ENCODE data around the gene PLCB4.

DNA sequence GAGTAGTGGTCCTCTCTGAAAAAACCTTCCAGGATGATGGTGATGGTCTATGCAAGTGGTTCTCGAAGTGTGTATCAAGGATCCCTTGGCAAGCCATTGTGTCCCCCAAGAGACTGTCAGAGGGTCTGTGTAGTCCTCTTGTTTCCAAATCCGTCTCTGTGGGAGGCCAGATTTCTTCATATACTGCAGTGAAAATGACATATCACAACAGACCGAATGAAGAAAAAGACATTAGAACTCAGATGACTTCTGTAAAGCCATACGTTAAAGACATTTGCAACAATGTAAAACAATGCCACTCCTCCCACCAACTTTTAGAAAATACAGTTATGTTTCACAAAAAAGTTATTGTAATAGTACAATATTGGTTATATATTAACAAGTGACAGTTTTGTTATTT, 418.3 kb downstream of the PLCB4 start:
- TF ChIP-seq, protein P1, sequence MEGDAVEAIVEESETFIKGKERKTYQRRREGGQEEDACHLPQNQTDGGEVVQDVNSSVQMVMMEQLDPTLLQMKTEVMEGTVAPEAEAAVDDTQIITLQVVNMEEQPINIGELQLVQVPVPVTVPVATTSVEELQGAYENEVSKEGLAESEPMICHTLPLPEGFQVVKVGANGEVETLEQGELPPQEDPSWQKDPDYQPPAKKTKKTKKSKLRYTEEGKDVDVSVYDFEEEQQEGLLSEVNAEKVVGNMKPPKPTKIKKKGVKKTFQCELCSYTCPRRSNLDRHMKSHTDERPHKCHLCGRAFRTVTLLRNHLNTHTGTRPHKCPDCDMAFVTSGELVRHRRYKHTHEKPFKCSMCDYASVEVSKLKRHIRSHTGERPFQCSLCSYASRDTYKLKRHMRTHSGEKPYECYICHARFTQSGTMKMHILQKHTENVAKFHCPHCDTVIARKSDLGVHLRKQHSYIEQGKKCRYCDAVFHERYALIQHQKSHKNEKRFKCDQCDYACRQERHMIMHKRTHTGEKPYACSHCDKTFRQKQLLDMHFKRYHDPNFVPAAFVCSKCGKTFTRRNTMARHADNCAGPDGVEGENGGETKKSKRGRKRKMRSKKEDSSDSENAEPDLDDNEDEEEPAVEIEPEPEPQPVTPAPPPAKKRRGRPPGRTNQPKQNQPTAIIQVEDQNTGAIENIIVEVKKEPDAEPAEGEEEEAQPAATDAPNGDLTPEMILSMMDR (IDR thresholded peaks at IDR 0.05), result no peak
- TF ChIP-seq POLR2A (IDR thresholded peaks at IDR 0.05), result no peak

Data from adrenal gland (tissue), 5 donors.